ENCODE results near the gene CMSS1.

GRCh38 chr3:100023150-100023549 lies 205.5 kb downstream of the CMSS1 start:
- TF ChIP-seq EP300 (IDR thresholded peaks at IDR 0.05; ENCODE audit: low read depth) (no peak), CTCF (IDR thresholded peaks at IDR 0.05) (no peak), POLR2A (IDR thresholded peaks at IDR 0.05) (no peak), POLR2AphosphoS5 (IDR thresholded peaks at IDR 0.05) (no peak)
